Activated CD4-positive, alpha-beta T cell treated with anti-CD3 and anti-CD28 coated beads, Interleukin-2, amount 50 U/mL, for 1 hour (primary cell): ENCODE data around the gene GRM7.

Source experiments
- DNase-seq: peaks from one replicate; pipeline ENCODE4 v3.0.0-alpha.2; 2020

GRM7 gene

DNA sequence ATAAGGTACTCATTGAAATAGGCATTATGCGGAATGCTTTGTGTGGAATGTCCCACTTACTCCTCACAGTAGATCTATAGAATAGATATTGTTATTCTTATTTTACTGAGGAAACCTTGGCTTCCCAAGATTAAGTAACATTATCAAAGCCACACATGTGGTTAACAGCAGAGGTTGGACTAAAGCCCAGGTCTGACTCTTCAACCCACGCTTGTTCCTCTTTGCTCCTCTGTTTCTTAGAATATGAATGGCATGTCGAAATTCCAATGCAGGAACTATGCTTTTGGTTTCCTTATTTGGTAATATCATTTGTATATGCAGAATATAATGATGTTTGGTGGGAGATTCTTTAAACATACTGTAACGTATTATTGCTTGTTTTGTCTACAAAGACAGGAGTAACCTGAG is 821.9 kb downstream of the GRM7 start:
- no peak for DNase-seq

DNA sequence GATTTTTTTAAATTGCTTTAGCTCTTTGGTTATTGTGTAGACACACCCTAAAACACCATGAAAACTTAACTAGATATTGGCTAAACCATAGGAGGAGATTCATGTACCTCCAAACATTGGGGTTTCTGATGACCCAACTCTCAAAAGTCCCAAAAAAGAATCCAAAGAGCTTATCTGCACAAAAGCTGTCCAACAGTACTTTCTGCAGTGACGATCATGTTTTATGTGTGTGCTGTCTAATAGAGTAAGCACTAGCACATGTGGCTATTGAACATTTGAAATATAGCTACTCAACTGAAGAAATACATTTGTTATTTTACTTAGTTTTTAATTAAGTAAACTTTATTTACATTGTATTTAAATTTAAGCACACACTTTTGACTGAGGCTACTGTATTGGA is 822.5 kb downstream of the GRM7 start:
- DNase-seq, result no peak

DNA sequence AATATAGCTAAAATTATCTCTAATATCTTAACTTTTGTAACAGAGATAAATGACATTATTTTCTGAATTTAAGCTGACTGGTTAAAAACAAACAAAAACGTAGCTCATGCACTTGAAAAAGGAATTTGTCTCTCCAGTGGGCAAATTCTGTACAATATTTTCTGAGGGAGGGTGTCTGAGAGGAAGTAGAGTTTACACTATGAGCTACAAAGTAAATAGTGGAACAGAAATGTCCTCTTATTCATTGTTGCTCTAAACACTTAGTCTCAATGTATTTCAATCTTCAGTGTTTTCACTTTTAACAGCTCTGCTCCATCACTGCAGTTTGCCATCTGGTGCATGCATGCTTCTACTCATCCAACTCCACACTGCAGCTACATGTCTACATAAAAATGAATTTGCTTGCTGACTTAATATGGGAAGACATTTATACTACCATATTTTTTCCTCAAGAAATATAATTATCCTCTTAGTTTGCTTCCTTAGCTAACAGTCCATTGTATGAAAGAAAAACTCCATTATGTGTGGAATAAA is 823.3 kb downstream of the GRM7 start:
- DNase-seq, result no peak

DNA sequence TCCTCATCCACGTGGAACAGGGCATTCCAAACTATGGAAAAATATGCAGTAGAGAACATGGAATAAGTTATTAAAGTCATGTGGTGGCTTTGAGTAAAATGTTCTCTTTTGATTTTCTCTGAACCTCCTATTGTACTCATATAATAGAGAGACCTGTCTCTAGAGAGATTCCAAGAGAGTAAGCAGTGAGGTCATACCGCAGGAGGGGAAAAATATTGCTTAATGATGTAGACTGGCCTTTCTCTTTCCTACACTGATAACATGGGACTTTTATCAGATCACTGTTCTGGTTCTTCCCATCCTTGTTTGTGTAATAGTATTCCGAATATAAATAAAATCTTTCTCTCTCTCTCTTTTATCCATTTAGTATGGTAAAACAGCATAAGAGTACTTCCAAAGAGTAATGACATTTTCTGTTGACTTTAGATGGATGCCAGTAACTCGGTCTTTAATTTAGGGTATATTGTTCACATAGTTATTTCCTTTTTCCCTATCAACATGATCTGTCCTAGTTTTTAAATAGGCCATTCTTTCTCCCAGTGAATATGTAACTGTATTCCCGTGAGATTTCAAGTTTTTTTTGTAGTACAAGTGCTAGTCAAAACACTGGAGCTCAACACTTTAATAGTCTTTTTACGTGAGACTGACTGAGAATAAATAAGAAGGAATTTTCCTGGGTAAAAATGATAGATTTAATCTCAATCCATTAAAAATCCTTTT is 826.7 kb downstream of the GRM7 start:
- DNase-seq, result no peak

DNA sequence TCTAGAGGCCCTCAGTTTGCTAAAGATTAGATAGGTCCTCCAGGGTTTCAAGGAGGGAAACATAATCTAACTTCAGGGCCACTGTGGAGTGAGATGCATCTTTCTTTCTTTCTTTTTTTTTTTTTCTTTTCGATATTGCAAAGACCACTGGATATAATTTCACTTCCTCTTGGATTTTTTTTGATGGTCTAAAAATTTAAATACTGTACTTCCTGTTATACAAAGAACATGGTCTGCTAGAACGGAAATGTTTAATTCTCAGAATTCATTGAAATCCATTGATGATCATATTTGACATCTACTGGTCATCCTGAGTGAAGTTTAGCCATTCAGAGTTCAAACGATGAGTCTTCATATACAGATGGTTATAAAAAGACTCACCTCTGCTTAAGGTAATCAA is 832.0 kb downstream of the GRM7 start:
- no peak for DNase-seq

DNA sequence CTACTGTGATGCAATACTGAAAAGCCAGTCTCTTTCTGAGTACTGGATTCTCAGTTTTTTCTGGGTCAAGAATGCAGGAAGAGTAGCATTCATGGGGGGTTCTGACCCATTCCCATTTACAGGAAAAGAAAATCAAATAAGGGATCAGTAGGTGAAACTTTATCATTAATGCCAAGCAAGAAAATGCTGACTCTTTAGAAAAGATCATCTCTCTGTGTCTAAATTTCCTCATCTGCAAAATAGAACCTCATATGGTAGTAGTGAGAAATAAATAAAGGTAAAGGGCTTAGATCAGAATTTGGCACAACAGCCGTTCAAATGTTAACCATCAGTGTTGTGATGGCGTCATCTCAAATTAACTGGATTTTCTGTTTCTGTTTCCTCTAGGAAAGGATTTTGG is 833.1 kb downstream of the GRM7 start:
- no peak for DNase-seq

DNA sequence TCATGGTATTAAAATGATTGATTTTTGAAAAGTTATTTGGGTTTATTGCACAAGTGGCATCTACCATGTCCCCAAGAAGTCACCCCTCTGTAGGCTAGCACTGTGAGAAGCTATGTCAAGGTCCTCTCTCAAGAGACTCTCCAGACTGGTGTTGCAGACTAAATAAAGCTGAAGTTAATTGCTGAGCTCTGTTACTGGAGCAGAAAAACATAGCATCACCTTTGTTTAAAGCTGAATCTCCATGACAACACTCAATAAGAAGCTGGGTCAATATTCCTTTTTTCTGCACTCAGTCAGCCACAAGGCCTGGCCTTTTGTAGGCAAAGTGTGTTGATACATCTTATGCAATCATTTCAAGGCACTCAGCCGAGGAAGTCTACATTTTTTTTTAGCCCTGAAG is 834.1 kb downstream of the GRM7 start:
- no peak for DNase-seq

DNA sequence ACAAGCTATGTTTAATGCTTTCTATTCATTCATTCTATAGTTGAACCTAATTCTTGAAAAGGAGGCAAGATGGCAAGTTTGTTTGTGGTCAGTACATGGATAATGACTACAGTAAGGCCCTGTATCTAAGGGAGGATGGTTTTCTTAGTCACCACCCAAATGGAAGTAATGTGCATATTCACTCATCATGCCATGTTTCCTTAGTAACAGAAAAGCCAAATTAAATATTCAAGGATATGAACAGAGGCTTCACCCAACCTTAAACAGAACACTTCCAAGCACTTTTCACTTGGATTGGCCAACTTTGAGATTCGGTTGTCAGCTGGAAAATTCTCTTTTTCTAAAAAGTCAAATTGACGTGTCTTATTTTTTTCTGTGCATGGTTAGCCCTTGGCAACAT is 835.4 kb downstream of the GRM7 start:
- no peak for DNase-seq

DNA sequence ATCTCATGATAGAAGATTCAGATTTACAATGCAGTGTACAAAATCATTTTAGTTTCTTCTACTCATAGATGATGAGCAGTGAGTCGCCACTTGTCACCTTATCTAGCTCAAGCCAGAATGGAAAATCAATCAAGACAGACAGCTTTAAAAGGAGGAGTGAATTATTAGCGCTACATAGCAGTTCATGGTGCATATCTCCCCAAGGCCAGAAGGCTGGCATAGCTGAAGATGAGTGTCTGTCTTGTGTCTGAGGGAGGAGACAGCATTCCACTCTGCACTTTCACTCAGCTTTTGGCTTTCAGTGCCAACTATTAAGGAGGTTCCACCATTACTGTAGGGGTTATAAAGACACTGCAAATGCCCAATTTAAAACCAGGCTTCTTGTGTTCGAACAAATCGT is 836.6 kb downstream of the GRM7 start:
- DNase-seq, result no peak

DNA sequence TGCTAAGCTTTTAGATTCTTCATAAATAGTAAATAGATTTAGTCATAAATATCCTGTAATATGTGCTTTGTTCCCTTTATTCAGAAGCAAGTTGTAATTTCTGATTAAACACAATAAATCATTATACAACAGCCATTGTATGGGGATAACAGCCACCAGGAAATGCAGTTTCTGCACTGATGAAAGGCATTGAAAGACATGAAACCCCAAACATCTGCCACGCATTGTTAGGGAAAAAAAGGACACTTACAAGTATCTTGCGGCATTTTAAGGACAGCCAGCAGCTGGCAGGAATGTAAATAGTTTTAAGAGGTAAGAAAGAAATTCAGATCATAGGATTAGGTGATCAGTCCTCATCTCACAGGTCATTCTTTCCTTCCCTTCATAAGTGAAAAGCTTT is 839.6 kb downstream of the GRM7 start:
- DNase-seq, result no peak

DNA sequence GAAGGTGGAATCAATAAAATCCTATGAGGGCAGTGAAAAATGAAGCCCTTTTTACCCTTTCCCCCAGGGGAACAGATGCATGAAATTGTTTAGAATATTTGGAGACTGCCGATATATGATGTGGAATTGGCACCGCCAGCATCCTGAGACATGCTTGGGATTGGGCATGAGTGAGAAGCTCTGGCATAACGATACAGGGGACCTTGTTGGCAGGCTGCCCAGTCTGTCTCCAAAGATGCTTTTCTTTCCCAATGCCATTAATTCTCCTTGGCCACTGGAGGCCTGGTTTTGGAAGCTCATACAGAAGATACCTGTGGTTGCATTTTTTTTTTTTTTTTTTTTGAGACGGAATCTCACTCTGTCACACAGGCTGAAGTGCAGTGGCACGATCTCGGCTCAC is 840.1 kb downstream of the GRM7 start:
- no peak for DNase-seq

DNA sequence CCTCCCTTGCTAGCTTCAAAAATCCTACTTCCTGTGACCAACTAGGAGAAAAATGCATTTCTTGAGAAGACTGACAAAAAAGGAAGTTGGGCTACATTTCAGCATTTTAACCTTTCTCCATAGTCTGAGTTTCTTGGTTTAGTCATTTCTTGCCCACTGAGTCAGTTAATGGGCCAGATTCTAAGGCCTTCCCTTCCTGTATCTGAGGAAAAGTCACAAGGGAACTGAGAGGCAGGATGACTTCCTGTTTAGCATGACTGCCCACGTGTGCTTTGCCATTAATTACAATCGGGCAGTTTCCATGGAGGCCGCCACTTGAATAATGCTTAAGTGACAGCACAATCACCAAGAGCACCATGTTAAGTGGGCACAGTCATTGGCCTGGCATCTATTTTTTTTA is 846.3 kb downstream of the GRM7 start:
- no peak for DNase-seq

DNA sequence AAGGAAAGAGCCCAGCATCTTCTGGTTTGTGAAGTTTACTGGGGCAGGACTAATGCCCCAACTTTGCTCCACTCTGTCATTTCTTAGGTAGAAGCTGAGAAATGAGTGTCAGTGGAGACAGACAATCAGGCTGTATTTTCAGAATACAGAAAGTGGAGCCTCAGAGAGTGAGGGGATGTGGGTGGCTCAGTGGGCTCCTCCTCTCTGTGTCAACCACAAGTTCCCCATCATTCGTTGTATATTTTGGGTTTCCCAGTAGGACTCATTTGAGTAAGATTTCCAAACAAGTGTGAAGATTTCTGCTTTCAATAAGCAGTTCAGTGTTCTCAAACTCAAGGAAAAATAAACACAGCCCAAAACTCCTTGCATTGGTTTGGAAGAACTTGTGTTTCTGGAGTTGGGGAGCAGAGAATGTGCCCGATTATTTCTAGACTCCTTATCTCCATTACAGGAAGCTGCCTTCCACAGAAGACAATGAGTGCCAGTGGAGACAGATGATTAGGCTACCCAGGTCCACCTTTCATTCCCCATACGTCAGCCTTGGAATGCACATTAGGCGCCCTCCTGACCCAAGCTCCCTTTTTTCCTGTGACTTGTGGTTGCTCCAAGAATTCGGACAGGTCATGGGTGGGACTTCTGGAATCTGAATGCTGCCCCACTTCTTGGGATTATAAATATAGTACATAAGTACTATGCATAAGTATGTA is 848.6 kb downstream of the GRM7 start:
- DNase-seq, result no peak

DNA sequence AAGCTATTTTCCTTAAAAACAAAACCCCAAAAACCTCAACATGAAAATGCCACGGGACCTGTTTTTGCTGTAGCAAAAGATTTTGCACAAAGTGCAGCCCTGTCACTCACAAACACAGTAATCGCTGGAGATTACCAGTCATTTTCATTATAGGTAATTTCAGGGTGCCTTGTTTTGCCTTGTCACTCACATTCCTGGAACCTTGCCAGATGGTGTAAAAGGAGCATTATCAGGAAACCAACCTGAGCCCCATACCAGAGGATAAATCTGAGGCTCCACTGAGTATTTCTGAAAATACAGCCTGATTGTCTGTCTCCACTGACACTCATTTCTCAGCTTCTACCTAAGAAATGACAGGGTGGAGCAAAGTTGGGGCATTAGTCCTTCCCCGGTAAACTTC is 849.4 kb downstream of the GRM7 start:
- DNase-seq, result no peak

DNA sequence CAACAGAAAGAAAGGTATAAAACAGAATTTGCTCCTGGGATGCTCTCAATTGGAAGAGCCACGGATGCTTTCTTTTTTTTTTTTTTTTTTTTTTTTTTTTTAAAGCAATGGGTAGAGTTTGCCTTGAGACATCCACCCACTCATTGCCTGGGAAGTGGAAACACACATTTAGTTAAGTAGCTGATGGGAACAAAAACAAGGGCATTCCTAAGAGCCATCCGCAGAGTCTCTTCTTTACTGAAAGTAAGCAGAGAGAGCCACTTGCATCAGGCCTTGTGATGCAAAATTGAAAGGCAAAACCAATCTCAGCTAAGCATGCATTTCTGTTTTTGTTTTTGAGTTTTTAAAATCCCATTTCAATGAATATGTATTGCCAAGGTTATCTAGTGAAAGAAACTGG is 852.8 kb downstream of the GRM7 start:
- no peak for DNase-seq

DNA sequence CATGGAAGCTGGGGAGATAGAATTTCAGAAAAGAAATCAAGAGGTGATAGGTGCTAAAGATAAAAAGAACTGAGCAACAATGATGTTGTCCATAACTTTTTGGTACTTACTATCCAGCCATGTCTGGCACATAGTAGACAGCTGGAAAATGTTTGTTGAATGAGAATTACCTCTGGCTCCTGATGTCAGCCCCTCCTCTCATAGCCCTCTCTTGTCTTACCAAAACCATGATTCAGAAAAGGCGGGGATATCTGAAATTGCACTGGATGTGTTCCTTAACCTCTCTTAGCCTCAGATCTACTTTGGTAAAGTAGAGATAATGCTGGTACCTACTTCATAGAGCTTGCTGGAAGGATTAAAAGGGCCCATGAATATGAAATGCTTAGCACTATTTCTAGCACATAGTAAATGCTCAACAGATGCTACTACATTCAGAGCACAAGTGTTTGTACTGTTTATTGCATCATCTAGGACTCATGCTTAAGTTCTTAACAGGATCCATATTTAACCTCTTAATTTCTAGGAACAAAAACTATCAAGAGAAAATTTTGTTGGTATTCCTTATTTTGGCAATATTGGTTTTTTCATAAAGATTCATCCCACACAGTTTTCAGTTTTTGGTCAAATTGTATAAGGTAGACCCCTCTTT is 859.9 kb downstream of the GRM7 start:
- no peak for DNase-seq

DNA sequence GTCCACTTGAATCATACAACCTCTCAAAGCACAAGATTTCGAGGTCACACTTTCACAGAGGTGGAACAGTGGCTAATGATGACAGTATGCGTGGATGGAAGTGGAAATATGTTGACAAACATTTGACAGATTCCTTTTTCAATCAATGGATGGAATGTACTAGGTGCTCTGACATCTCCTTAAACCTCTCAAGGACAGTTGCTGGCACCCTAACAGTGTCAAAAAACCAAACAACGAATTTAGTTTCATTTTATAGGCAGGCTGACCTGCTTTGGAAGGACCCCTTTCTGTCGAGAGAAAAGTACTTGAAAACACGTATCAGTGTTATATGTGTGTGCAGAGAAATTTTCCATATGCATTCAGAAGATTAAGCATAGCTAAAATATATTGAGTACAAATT is 861.0 kb downstream of the GRM7 start:
- no peak for DNase-seq

DNA sequence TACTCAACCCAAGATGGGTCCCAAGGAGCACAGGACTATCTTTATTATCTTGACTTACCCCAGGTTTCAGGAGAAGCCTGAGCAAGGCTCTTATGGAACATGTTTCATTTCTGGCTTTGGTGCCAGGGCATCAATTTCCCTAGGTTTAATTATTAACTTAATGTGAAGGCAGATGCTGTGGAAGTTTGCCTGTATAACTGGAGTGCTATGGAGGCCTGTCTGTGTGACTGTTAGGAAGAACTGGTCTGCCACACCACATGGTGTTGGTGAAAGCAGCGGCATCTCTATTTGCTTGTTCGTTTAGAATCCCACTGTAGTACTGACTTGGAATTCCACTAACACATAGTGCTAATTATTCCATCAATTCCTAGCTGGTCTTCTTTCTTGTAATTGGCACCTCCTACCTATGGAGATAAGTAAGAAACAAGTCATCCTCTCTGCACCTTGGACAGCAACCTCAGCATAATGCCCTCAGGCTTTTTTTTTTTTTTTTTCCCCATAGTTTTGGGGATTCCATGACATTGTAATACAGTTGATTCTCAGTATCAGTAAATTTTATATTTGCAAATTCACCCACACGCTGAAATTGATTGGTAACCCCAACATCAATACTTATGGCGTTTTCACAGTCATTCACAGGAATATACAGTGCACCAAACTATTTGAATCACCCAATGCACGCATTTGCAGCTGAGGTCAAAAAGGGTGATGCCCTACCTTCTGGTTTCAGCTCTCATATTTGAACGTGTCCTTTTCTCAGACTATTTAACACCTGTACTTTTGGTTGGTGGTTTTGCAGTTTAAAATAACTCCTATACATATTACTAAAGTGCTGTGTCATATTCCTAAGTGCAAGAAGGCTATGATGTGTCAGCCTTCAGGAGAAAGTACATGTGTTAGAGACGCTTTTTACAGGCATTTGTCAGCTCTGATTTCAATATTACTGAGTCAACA is 867.9 kb downstream of the GRM7 start:
- no peak for DNase-seq

DNA sequence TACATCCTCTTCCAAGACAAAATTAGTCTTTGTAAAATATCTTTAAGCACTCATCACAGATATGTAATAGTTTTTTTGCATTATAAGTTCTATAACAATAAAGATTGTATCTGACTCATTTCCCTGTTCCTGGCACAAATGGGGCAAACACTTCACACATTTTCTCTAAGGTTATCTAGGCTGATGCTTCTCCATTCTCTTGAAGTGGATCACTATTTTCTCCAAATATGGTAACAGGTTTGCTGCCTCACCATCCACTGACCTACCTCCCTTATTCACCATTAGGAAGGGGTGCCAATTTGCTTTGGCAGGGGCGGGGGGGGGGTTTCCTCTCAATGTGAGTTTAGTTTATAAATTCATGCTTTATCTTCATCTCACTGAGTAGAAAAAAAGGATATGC is 873.0 kb downstream of the GRM7 start:
- no peak for DNase-seq

DNA sequence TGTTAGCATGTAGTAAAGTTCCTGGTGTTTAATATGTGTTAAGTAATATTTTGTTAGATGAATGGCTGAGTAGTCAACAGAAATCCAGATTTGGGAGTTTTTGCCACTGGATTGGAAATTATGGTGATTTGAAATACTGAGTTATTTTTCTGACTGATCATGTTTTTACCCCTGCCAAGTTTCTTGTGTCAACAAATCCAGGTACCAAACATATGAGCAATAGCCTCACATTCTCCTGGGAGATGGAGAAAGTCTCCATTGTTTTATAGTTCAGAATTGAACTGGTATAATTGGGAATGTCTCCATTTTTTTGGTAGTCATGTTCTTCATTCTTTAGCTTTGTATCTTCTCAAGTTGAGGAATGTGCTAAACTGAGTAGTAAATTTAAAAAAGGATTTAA is 873.5 kb downstream of the GRM7 start:
- no peak for DNase-seq

DNA sequence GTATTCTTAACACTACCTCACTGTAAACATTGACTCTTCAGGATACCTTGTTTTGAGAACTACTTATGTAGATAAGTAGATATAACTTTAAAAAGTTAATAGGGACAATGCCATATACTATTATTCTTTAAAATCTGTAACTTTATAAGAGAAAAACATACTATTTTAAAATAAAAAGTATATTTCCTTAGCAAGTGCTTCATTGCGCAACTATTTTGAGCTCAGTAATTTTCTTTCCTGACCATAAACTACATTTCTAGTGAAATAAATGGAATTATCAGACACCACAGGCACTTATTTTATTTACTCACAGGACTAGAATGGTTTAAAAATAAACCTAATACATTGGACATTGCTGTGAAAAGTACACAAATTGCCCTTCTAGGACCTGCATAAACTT is 876.3 kb downstream of the GRM7 start:
- DNase-seq, result no peak

DNA sequence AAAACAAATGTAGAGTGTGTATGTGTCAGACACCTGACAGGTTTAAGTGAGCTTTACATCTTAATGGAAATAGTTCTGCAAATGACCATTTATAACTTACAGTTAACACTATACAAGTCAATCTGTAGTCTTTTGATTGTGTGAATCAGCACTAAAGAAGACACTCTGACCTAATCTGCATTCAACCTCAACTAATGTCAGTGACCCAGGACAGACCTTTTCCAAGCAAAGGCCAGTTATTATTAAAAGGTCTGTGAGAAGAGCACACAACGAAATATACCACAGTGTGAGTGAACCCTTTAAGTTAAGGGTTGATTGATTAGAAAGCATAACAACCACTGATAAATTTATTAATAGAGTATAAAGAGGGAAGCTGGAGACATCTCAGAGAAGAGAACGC is 878.8 kb downstream of the GRM7 start:
- DNase-seq, result no peak

DNA sequence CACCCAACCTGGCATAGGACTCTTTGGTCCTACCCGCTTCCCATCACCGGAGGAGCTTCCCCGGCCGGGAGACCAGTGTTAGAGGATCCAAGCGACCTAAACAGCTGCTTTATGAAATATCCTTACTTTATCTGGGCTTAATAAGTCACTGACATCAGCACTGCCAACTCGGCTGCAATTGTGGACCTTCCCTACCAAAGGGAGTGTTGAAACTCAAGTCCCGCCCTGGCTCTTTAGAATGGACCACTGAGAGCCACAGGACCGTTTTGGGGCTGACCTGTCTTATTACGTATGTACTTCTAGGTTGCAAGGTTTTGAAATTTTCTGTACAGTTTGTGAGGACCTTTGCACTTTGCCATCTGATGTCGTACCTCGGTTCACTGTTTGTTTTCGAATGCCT is 879.5 kb downstream of the GRM7 start:
- DNase-seq, result no peak
